ENCODE data around the gene FDPS.
A peak's percentile ranks its signal among the peaks of the same experiment; 100 is the strongest.

FDPS gene

GRCh38 chr1:155322953-155323728 lies 14.5 kb downstream of the FDPS start (continued):
- TF ChIP-seq HOXA7 (CRISPR knock-in tag; IDR thresholded peaks at IDR 0.05; ENCODE audit: borderline replicate concordance): no peak
- TF ChIP-seq HOXD13 (CRISPR knock-in tag; IDR thresholded peaks at IDR 0.05; ENCODE audit: borderline replicate concordance): no peak
- peak; percentile 82; the same call in 1 of the 2 replicates for TF ChIP-seq ZBTB7A (tag by site-specific recombination; IDR thresholded peaks at IDR 0.05; ENCODE audit: low read depth)
- TF ChIP-seq ZNF561 (tag by site-specific recombination; IDR thresholded peaks at IDR 0.05; ENCODE audit: borderline replicate concordance): peak; percentile 78; the same call in 1 of the 2 replicates
- TF ChIP-seq ZBTB11 (tag by site-specific recombination; conservative IDR thresholded peaks at IDR 0.05; ENCODE audit: low read depth): peak; percentile 59
- TF ChIP-seq ZBTB48 (tag by site-specific recombination; IDR thresholded peaks at IDR 0.05): peak; percentile 97
- TF ChIP-seq, protein P1, sequence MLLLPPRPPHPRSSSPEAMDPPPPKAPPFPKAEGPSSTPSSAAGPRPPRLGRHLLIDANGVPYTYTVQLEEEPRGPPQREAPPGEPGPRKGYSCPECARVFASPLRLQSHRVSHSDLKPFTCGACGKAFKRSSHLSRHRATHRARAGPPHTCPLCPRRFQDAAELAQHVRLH (tag by site-specific recombination; IDR thresholded peaks at IDR 0.05): peak; percentile 49; the same call in 1 of the 2 replicates
- TF ChIP-seq ZNF114 (tag by site-specific recombination; IDR thresholded peaks at IDR 0.05): no peak
- TF ChIP-seq TRIM28 (IDR thresholded peaks at IDR 0.05; ENCODE audit: borderline replicate concordance, low read length): no peak
- TF ChIP-seq ZNF426 (tag by site-specific recombination; IDR thresholded peaks at IDR 0.05): no peak
- TF ChIP-seq ZNF664 (tag by site-specific recombination; IDR thresholded peaks at IDR 0.05): no peak
- peak; percentile 89 for TF ChIP-seq ZBTB20 (tag by site-specific recombination; IDR thresholded peaks at IDR 0.05)
- peak; percentile 85 for TF ChIP-seq ZNF398 (tag by site-specific recombination; IDR thresholded peaks at IDR 0.05)
- peak; percentile 58; the same call in 1 of the 2 replicates for TF ChIP-seq ZNF629 (tag by site-specific recombination; IDR thresholded peaks at IDR 0.05)
- TF ChIP-seq ZFP37 (tag by site-specific recombination; IDR thresholded peaks at IDR 0.05): peak; percentile 62
- TF ChIP-seq ZNF366 (tag by site-specific recombination; conservative IDR thresholded peaks at IDR 0.05): peak; percentile 99
- TF ChIP-seq, protein P2, sequence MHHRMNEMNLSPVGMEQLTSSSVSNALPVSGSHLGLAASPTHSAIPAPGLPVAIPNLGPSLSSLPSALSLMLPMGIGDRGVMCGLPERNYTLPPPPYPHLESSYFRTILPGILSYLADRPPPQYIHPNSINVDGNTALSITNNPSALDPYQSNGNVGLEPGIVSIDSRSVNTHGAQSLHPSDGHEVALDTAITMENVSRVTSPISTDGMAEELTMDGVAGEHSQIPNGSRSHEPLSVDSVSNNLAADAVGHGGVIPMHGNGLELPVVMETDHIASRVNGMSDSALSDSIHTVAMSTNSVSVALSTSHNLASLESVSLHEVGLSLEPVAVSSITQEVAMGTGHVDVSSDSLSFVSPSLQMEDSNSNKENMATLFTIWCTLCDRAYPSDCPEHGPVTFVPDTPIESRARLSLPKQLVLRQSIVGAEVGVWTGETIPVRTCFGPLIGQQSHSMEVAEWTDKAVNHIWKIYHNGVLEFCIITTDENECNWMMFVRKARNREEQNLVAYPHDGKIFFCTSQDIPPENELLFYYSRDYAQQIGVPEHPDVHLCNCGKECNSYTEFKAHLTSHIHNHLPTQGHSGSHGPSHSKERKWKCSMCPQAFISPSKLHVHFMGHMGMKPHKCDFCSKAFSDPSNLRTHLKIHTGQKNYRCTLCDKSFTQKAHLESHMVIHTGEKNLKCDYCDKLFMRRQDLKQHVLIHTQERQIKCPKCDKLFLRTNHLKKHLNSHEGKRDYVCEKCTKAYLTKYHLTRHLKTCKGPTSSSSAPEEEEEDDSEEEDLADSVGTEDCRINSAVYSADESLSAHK (tag by site-specific recombination; IDR thresholded peaks at IDR 0.05): no peak
- TF ChIP-seq ZNF501 (tag by site-specific recombination; IDR thresholded peaks at IDR 0.05): peak; percentile 81
- peak; percentile 66 for TF ChIP-seq KLF1 (tag by site-specific recombination; IDR thresholded peaks at IDR 0.05)
- peak; percentile 79 for TF ChIP-seq ZFP69B (tag by site-specific recombination; IDR thresholded peaks at IDR 0.05)
- TF ChIP-seq ZNF335 (tag by site-specific recombination; conservative IDR thresholded peaks at IDR 0.05): peak; percentile 80
- TF ChIP-seq, protein P3, sequence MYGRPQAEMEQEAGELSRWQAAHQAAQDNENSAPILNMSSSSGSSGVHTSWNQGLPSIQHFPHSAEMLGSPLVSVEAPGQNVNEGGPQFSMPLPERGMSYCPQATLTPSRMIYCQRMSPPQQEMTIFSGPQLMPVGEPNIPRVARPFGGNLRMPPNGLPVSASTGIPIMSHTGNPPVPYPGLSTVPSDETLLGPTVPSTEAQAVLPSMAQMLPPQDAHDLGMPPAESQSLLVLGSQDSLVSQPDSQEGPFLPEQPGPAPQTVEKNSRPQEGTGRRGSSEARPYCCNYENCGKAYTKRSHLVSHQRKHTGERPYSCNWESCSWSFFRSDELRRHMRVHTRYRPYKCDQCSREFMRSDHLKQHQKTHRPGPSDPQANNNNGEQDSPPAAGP (tag by site-specific recombination; IDR thresholded peaks at IDR 0.05): peak; percentile 91
- peak; percentile 65; the same call in 1 of the 2 replicates for TF ChIP-seq ZNF24 (tag by site-specific recombination; IDR thresholded peaks at IDR 0.05)
- no peak for TF ChIP-seq ZNF132 (tag by site-specific recombination; IDR thresholded peaks at IDR 0.05; ENCODE audit: borderline replicate concordance)
- no peak for TF ChIP-seq ATF2 (tag by site-specific recombination; IDR thresholded peaks at IDR 0.05; ENCODE audit: low read depth)

Measured in HEK293 (cell line).